Osteoblast (primary cell): ENCODE measurements around the gene EHD1. TPM values are rescaled to one million over a fixed set of nuclear protein-coding genes. Genes with fewer than 3 reads are reported as not detected.

Experiments
- DNase-seq: peaks from one replicate; pipeline ENCODE4 v3.0.0; 2011; ENCODE audit warnings: low spot score, mixed read lengths; ENCODE audit not compliant: insufficient read length; ENCODE audit errors: missing footprints
- H2AFZ ChIP-seq: 2 replicates; pipeline ENCODE4 v1.6.0; 2011; ENCODE audit warnings: mild to moderate bottlenecking, low read length
- H3K27ac ChIP-seq: 2 replicates; pipeline ENCODE4 v1.5.1; 2011; ENCODE audit warnings: mild to moderate bottlenecking, low read depth, low read length, moderate library complexity
- H3K27me3 ChIP-seq: 2 replicates; pipeline ENCODE4 v1.6.0; 2012; ENCODE audit warnings: mild to moderate bottlenecking, control low read depth, inconsistent platforms, low read length, moderate library complexity; ENCODE audit not compliant: insufficient read depth
- H3K36me3 ChIP-seq: 2 replicates; pipeline ENCODE4 v1.5.1; 2011; ENCODE audit warnings: mild to moderate bottlenecking, low read length, control low read depth, moderate library complexity; ENCODE audit not compliant: insufficient read depth
- H3K4me1 ChIP-seq: 2 replicates; pipeline ENCODE4 v1.5.1; 2011; ENCODE audit warnings: mild to moderate bottlenecking, low read length, control low read depth, moderate library complexity; ENCODE audit not compliant: insufficient read depth
- H3K4me2 ChIP-seq: 2 replicates; pipeline ENCODE4 v1.6.0; 2011; ENCODE audit warnings: mild to moderate bottlenecking, low read length; ENCODE audit not compliant: insufficient read depth
- H3K4me3 ChIP-seq: fragments of 200-600 bp; sonication (generic); 3 replicates; pipeline ENCODE4 v1.5.1; 2012; ENCODE audit warnings: mild to moderate bottlenecking, low read length, inconsistent platforms; ENCODE audit not compliant: insufficient read depth
- H3K79me2 ChIP-seq: 2 replicates; pipeline ENCODE4 v1.6.0; 2012; ENCODE audit warnings: mild to moderate bottlenecking, low read length, control low read depth, inconsistent platforms; ENCODE audit not compliant: insufficient read depth
- H3K9me3 ChIP-seq: 2 replicates; pipeline ENCODE4 v1.5.1; 2011; ENCODE audit warnings: low read depth, low read length, control low read depth
- H4K20me1 ChIP-seq: 2 replicates; pipeline ENCODE4 v1.6.0; 2012; ENCODE audit warnings: mild to moderate bottlenecking, low read length, control low read depth; ENCODE audit not compliant: insufficient read depth
- CTCF ChIP-seq: IDR thresholded peaks from 2 replicates; pipeline ENCODE4 v1.5.1; 2011; ENCODE audit warnings: mild to moderate bottlenecking, low read depth, low read length, moderate library complexity; ENCODE audit errors: extremely low read depth
- total RNA-seq: library from RNA; depleted of rRNA; stranded (reverse); fragments of >200 nt; gene quantifications from 2 replicates; pipeline ENCODE4 v1.2.3, GENCODE V29; 2012

The EHD1 gene
- total RNA-seq, 1 donor = 51.4 TPM

GRCh38 chr11:64894070-64894811 lies 15.8 kb upstream of the EHD1 start:
- Histone ChIP-seq H3K4me1 (no peaks in the 10 kb centered on the region), H3K79me2 (no peaks in the 10 kb centered on the region), H3K36me3 (peaks cover 12% of the 10 kb centered on the region), H3K9me3 (no peaks in the 10 kb centered on the region), H3K4me2 (no peak overlapping the region), H4K20me1 (no peaks in the 10 kb centered on the region), H3K27ac (no peak overlapping the region), H2AFZ (no peak overlapping the region), H3K4me3 (no peak overlapping the region), H3K27me3 (no peaks in the 10 kb centered on the region)
- peak; percentile 98 for DNase-seq
- TF ChIP-seq CTCF = peak; percentile 84

DNA sequence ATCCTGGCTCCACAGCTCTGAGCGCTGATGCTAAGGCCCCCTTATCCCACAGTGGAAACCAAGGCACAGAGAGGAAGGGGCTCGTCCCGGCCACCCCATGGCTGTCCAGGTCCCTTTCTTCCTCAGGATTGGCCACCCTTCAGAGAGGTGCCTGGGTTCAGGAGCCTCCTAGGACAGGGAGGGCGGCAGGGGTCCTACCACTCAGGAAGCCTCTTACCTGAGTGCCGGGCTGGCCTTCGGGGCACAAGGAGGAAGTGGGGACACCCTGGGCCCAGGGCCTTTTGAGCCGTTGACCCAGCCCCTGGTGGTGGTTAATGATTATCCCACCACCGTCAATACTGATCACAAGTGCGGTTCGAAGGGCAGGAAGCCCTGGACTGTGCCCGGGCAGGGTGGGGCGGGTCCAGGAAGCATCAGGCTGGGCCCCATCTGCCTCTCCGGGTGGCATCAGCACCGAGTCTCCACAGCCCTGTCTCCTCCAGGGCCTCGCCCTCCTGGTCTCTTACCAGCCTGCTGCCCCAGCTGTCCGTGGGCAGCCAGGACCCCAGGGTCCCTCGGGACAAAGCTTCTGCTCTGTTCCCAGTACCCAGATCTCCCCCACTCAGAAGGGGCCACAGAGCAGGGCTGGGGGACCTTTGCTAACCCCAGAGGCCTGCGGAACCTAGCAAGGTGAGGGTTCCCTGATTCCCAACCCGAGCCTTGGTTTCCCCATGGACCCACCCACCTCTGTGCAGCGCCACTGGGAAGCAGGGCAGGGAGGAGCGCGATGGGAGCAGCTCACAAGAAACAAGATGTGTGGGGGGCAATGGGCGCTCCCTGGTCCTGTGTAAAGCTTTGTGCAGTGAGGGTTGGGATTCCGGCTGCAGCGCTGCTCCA lies 15.0 kb upstream of the EHD1 start:
- peaks cover 11% of the 10 kb centered on the region for H3K36me3 ChIP-seq
- H3K4me2 ChIP-seq = no peak overlapping the region
- no peak overlapping the region for H3K27ac ChIP-seq
- H3K27me3 ChIP-seq = no peaks in the 10 kb centered on the region
- DNase-seq = no peak
- H4K20me1 ChIP-seq = no peaks in the 10 kb centered on the region
- H3K4me1 ChIP-seq = no peaks in the 10 kb centered on the region
- TF ChIP-seq CTCF = no peak
- H3K9me3 ChIP-seq = no peaks in the 10 kb centered on the region
- no peaks in the 10 kb centered on the region for H3K79me2 ChIP-seq
- H3K4me3 ChIP-seq = no peak overlapping the region
- no peak overlapping the region for H2AFZ ChIP-seq

DNA sequence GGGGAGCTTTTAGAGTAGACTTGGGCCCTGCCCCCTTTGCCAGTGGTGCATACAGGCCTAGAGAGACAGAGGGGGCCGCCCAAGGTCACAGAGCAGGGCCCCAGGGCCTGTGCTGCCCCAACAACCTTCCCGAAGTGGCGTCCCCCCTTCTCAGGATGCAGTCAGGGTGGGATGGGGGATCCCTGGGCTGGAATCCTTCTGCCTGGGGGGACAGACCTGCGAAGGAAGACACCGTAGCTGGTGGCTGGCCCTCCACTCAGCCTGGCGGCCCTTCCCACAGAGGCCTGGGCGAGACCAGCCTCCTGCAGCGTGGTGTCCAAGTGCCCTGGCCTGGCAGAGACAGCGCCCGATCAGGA lies 14.4 kb upstream of the EHD1 start:
- H3K79me2 ChIP-seq = no peaks in the 10 kb centered on the region
- H2AFZ ChIP-seq = no peak overlapping the region
- DNase-seq = no peak
- no peaks in the 10 kb centered on the region for H3K27me3 ChIP-seq
- peaks cover 5% of the 10 kb centered on the region for H3K36me3 ChIP-seq
- no peaks in the 10 kb centered on the region for H4K20me1 ChIP-seq
- no peaks in the 10 kb centered on the region for H3K9me3 ChIP-seq
- no peaks in the 10 kb centered on the region for H3K4me1 ChIP-seq
- no peak for TF ChIP-seq CTCF
- no peak overlapping the region for H3K4me3 ChIP-seq
- no peak overlapping the region for H3K27ac ChIP-seq
- H3K4me2 ChIP-seq = no peak overlapping the region

DNA sequence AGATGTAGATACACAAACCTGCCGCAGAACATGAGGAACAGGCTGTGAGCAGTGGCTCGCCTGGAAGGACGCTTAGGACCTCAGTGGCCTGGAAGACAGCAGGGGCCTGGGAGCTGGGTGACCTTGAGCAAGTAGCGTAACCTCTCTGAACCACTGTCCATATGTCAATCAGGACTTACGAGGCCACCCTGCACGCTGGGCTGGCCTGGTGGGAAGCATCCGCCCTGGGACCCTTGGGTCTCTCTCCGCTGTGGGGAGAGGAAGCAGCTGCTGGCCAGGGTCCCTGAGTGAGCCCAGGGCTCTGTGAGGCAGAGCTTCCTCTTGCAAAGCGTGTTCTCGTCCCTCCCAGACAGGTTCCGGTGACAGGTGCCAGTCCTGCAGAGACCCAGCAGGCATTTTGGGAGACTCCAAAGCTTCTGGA lies 14.0 kb upstream of the EHD1 start:
- Histone ChIP-seq H3K9me3 (no peaks in the 10 kb centered on the region), H4K20me1 (no peaks in the 10 kb centered on the region), H3K4me2 (no peak overlapping the region), H3K4me3 (no peak overlapping the region), H3K27ac (no peak overlapping the region), H3K36me3 (peaks cover 5% of the 10 kb centered on the region), H2AFZ (no peak overlapping the region), H3K27me3 (no peaks in the 10 kb centered on the region), H3K4me1 (no peaks in the 10 kb centered on the region), H3K79me2 (no peaks in the 10 kb centered on the region)
- TF ChIP-seq CTCF = no peak
- no peak for DNase-seq
